Left lung (tissue), 10 donors: ENCODE measurements around the gene SUGP2. TPM values are rescaled to one million over a fixed set of nuclear protein-coding genes. Genes with fewer than 3 reads are reported as not detected.

Experiments
- ATAC-seq: fragments of 200-7000 bp; cut with Tn5 transposase; one replicate; pipeline ENCODE4 v1.9.1; 2020; ENCODE audit warnings: moderate library complexity
- DNase-seq, 4 donors: peaks; one replicate each; pipeline ENCODE4 v3.0.0-alpha.2; 2013 to 2020
- H3K27ac ChIP-seq, 2 donors: fragments of 200-600 bp; sonication (generic) in 1 of 2; one replicate each; pipeline versions ENCODE4 v1.5.0 to v1.8.0; 2020 to 2021
- H3K27me3 ChIP-seq, 2 donors: fragments of 200-600 bp; sonication (generic) in 1 of 2; one replicate each; pipeline versions ENCODE4 v1.5.0 to v1.8.0; 2020 to 2021
- H3K36me3 ChIP-seq, 2 donors: fragments of 200-600 bp; sonication (generic) in 1 of 2; one replicate each; pipeline versions ENCODE4 v1.5.0 to v1.8.0; 2020 to 2021
- H3K4me1 ChIP-seq, 2 donors: fragments of 200-600 bp; one replicate each; pipeline ENCODE4 v1.8.0; 2021
- H3K4me3 ChIP-seq, 2 donors: fragments of 200-600 bp; sonication (generic) in 1 of 2; one replicate each; pipeline versions ENCODE4 v1.5.0 to v1.8.0; 2020 to 2021; ENCODE audit warnings: mild to moderate bottlenecking in 1 of 2
- H3K9me3 ChIP-seq, 2 donors: fragments of 200-600 bp; sonication (generic) in 1 of 2; one replicate each; pipeline versions ENCODE4 v1.5.0 to v1.8.0; 2020 to 2021
- CTCF ChIP-seq, 2 donors: fragments of 200-600 bp; sonication (generic) in 1 of 2; IDR thresholded peaks; one replicate each; pipeline versions ENCODE4 v1.5.0 to v1.8.0; 2021; ENCODE audit warnings: antibody characterized with exemption in 2 of 2
- intact Hi-C, 2 donors: fragments of 100-400 bp; cut with DNase I; formaldehyde crosslinking; loops; one replicate each; pipeline versions ENCODE4 v1.11.2 to v1.14.2; 2022
- polyA plus RNA-seq, 6 donors: library from polyadenylated mRNA; unstranded; fragments of 120-200 nt; gene quantifications; one replicate each; pipeline ENCODE4 v1.2.1, GENCODE V29; 2013; ENCODE audit not compliant: insufficient read length in 6 of 6
- total RNA-seq, 2 donors: library from RNA; stranded (reverse); fragmentation: NEBNext Ultra II Directional; extraction: Animal tissue kit (Norgen Biotek cat#: 25700); gene quantifications; one replicate each; pipeline ENCODE4 v1.2.1, GENCODE V29; 2021
- donor health status: DM: no; HTN: yes; CAD: no.
- donor health status: DM: no; HTN: no; CAD: no.

SUGP2 gene
- total and polyA plus RNA-seq, 8 donors = 64.2 to 139 (median 103) TPM

GRCh38 chr19:19068659-19069654, 35.6 kb upstream of the SUGP2 start:
- no peak for TF ChIP-seq CTCF (IDR thresholded peaks at IDR 0.05)
- Histone ChIP-seq H3K27ac (no peak overlapping the region), H3K9me3 (no peaks in the 10 kb centered on the region), H3K4me1 (peaks cover 12 to 24% of the 10 kb centered on the region in 2 donors), H3K36me3 (no peaks in the 10 kb centered on the region), H3K27me3 (no peaks in the 10 kb centered on the region), H3K4me3 (no peak overlapping the region)
- intact Hi-C loops = no loop called here
- ATAC-seq (no peak), DNase-seq (peak in 1 of 4 donors; percentile 51)

- intact Hi-C loops = no loop called here
- no peaks in the 10 kb centered on the region for H3K27me3 ChIP-seq
- no peak for ATAC-seq
- H3K27ac ChIP-seq = no peak overlapping the region
- no peaks in the 10 kb centered on the region for H3K9me3 ChIP-seq
- H3K36me3 ChIP-seq = no peaks in the 10 kb centered on the region
- H3K4me1 ChIP-seq = peaks cover 12 to 31% of the 10 kb centered on the region in 2 donors
- TF ChIP-seq CTCF (IDR thresholded peaks at IDR 0.05) = no peak
- H3K4me3 ChIP-seq = no peak overlapping the region
- DNase-seq = no peak
These were observed 34.2 kb upstream of the SUGP2 start for GRCh38 chr19:19067276-19068072.

GRCh38 chr19:19064811-19065745, 31.8 kb upstream of the SUGP2 start:
- peak overlapping the region; percentile 47 to 65 for H3K4me3 ChIP-seq
- TF ChIP-seq CTCF (IDR thresholded peaks at IDR 0.05) = no peak
- H3K36me3 ChIP-seq = no peaks in the 10 kb centered on the region
- ATAC-seq (no peak), DNase-seq (no peak)
- H3K4me1 ChIP-seq = peaks cover 12 to 36% of the 10 kb centered on the region in 2 donors
- no peaks in the 10 kb centered on the region for H3K9me3 ChIP-seq
- H3K27me3 ChIP-seq = no peaks in the 10 kb centered on the region
- intact Hi-C loops = no loop called here
- no peak overlapping the region for H3K27ac ChIP-seq

GRCh38 chr19:19064098-19064722, 30.9 kb upstream of the SUGP2 start:
- H3K27me3 ChIP-seq = no peaks in the 10 kb centered on the region
- ATAC-seq (no peak), DNase-seq (no peak)
- H3K9me3 ChIP-seq = no peaks in the 10 kb centered on the region
- H3K4me1 ChIP-seq = peaks cover 12 to 36% of the 10 kb centered on the region in 2 donors
- intact Hi-C loops = no loop called here
- H3K36me3 ChIP-seq = peaks cover 0 to 6% of the 10 kb centered on the region in 2 donors
- H3K27ac ChIP-seq = peak overlapping the region; percentile 39 to 63
- peak overlapping the region; percentile 47 to 65 for H3K4me3 ChIP-seq
- peak in 1 of 2 donors; percentile 11 for TF ChIP-seq CTCF (IDR thresholded peaks at IDR 0.05)
